ENCODE measurements around the gene TRIM54. TPM values are rescaled to one million over a fixed set of nuclear protein-coding genes. Genes with fewer than 3 reads are reported as not detected.

Gene TRIM54
- 0.82 to 1.2 TPM (median 0.95 TPM) in 5 replicates for total RNA-seq (2022; extraction: Qiagen RNA extraction)

GRCh38 chr2:27281855-27282559, at the start of gene TRIM54:
TRIM54 (plus strand) TSS chr2:27282429; CDS start chr2:27282732, 303 bp downstream.

GRCh38 chr2:27262379-27263286, 19.6 kb upstream of the TRIM54 start, which contains the start of gene SLC30A3:
SLC30A3 (minus strand) TSS chr2:27263047; CDS start chr2:27262906, 141 bp downstream.

GRCh38 chr2:27275211-27276150, 6.7 kb upstream of the TRIM54 start, which contains the start of gene DNAJC5G:
DNAJC5G (plus strand) TSS chr2:27275433; CDS start chr2:27276729, 1,296 bp downstream.

GRCh38 chr2:27308359-27308881, 26.2 kb downstream of the TRIM54 start, which contains the start of gene UCN:
UCN (minus strand) TSS chr2:27308445; CDS start chr2:27307895, 550 bp downstream.

GRCh38 chr2:27322766-27323595, 40.8 kb downstream of the TRIM54 start, which contains the start of gene MPV17:
MPV17 (minus strand) TSS chr2:27323097; CDS start chr2:27322517, 580 bp downstream.

GRCh38 chr2:27356382-27357181, 74.4 kb downstream of the TRIM54 start, which contains the start of gene GTF3C2:
GTF3C2 (minus strand) TSS chr2:27356764; CDS start chr2:27343554, 13,210 bp downstream.

Other genes with a start within 250 kb of the TRIM54 start
- gene TMEM214, start 249.5 kb upstream of the TRIM54 start, total RNA-seq (2022; extraction: Qiagen RNA extraction): 57.8 to 71.3 TPM (median 65.2 TPM) in 5 replicates
- gene AGBL5, start 230.8 kb upstream of the TRIM54 start, total RNA-seq (2022; extraction: Qiagen RNA extraction): 29.1 to 31.8 TPM (median 31.1 TPM) in 5 replicates
- gene OST4, start 210.8 kb upstream of the TRIM54 start, total RNA-seq (2022; extraction: Qiagen RNA extraction): 548 to 576 TPM (median 560 TPM) in 5 replicates
- 0.21 to 0.56 TPM (median 0.46 TPM) in 5 replicates for gene EMILIN1, start 203.8 kb upstream of the TRIM54 start, total RNA-seq (2022; extraction: Qiagen RNA extraction)
- gene KHK, start 195.7 kb upstream of the TRIM54 start, total RNA-seq (2022; extraction: Qiagen RNA extraction): 7.2 to 11.4 TPM (median 9.8 TPM) in 5 replicates
- gene CGREF1, start 163.3 kb upstream of the TRIM54 start, total RNA-seq (2022; extraction: Qiagen RNA extraction): 6.8 to 7.9 TPM (median 7.3 TPM) in 5 replicates
- gene ABHD1, start 158.6 kb upstream of the TRIM54 start, total RNA-seq (2022; extraction: Qiagen RNA extraction): 1.3 to 1.6 TPM (median 1.3 TPM) in 5 replicates
- gene PREB, start 147.8 kb upstream of the TRIM54 start, total RNA-seq (2022; extraction: Qiagen RNA extraction): 44.7 to 60.6 TPM (median 57.0 TPM) in 5 replicates
- not detected in 5 replicates for gene PRR30, start 143.0 kb upstream of the TRIM54 start, total RNA-seq (2022; extraction: Qiagen RNA extraction)
- gene TCF23, start 133.4 kb upstream of the TRIM54 start, total RNA-seq (2022; extraction: Qiagen RNA extraction): not detected in 5 replicates
- gene ATRAID, start 70.4 kb upstream of the TRIM54 start, total RNA-seq (2022; extraction: Qiagen RNA extraction): 211 to 221 TPM (median 213 TPM) in 5 replicates
- 56.8 to 66.0 TPM (median 63.6 TPM) in 5 replicates for gene SLC5A6, start 70.2 kb upstream of the TRIM54 start, total RNA-seq (2022; extraction: Qiagen RNA extraction)
- 49.7 to 63.9 TPM (median 61.7 TPM) in 5 replicates for gene CAD, start 65.1 kb upstream of the TRIM54 start, total RNA-seq (2022; extraction: Qiagen RNA extraction)
- gene SLC30A3, start 19.4 kb upstream of the TRIM54 start, total RNA-seq (2022; extraction: Qiagen RNA extraction): 2.6 to 3.4 TPM (median 3.2 TPM) in 5 replicates
- gene DNAJC5G, start 7.0 kb upstream of the TRIM54 start, total RNA-seq (2022; extraction: Qiagen RNA extraction): not detected in 5 replicates
- 1.2 to 2.5 TPM (median 1.8 TPM) in 5 replicates for gene UCN, start 26.0 kb downstream of the TRIM54 start, total RNA-seq (2022; extraction: Qiagen RNA extraction)
- 71.0 to 91.6 TPM (median 84.4 TPM) in 5 replicates for gene MPV17, start 40.7 kb downstream of the TRIM54 start, total RNA-seq (2022; extraction: Qiagen RNA extraction)
- 56.0 to 61.4 TPM (median 59.5 TPM) in 5 replicates for gene GTF3C2, start 74.3 kb downstream of the TRIM54 start, total RNA-seq (2022; extraction: Qiagen RNA extraction)
- 52.8 to 60.6 TPM (median 55.7 TPM) in 5 replicates for gene EIF2B4, start 87.9 kb downstream of the TRIM54 start, total RNA-seq (2022; extraction: Qiagen RNA extraction)
- 135 to 144 TPM (median 142 TPM) in 5 replicates for gene SNX17, start 88.2 kb downstream of the TRIM54 start, total RNA-seq (2022; extraction: Qiagen RNA extraction)
- gene ZNF513, start 98.3 kb downstream of the TRIM54 start, total RNA-seq (2022; extraction: Qiagen RNA extraction): 11.8 to 14.7 TPM (median 13.8 TPM) in 5 replicates
- 156 to 166 TPM (median 158 TPM) in 5 replicates for gene PPM1G, start 127.2 kb downstream of the TRIM54 start, total RNA-seq (2022; extraction: Qiagen RNA extraction)
- 122 to 134 TPM (median 129 TPM) in 5 replicates for gene NRBP1, start 146.2 kb downstream of the TRIM54 start, total RNA-seq (2022; extraction: Qiagen RNA extraction)
- 0.47 to 0.72 TPM (median 0.61 TPM) in 4 of 5 replicates, not detected in the other for gene KRTCAP3, start 160.0 kb downstream of the TRIM54 start, total RNA-seq (2022; extraction: Qiagen RNA extraction)
- gene IFT172, start 207.3 kb downstream of the TRIM54 start, total RNA-seq (2022; extraction: Qiagen RNA extraction): 7.7 to 8.7 TPM (median 8.3 TPM) in 5 replicates
- 4.2 to 5.4 TPM (median 4.5 TPM) in 5 replicates for gene FNDC4, start 212.8 kb downstream of the TRIM54 start, total RNA-seq (2022; extraction: Qiagen RNA extraction)
- 0.10 to 0.42 TPM (median 0.32 TPM) in 5 replicates for gene GCKR, start 214.4 kb downstream of the TRIM54 start, total RNA-seq (2022; extraction: Qiagen RNA extraction)